GM19043 (cell line): ENCODE measurements around the gene GALNT18.

Source experiments
- ATAC-seq: cut with Tn5 transposase; IDR thresholded peaks from one replicate; pipeline ENCODE4 v1.9.1; 2021; ENCODE audit warnings: low read depth; ENCODE audit not compliant: unreplicated experiment

The GALNT18 gene

GRCh38 chr11:11589437-11589836 is 32.4 kb downstream of the GALNT18 start:
- no peak for ATAC-seq

DNA sequence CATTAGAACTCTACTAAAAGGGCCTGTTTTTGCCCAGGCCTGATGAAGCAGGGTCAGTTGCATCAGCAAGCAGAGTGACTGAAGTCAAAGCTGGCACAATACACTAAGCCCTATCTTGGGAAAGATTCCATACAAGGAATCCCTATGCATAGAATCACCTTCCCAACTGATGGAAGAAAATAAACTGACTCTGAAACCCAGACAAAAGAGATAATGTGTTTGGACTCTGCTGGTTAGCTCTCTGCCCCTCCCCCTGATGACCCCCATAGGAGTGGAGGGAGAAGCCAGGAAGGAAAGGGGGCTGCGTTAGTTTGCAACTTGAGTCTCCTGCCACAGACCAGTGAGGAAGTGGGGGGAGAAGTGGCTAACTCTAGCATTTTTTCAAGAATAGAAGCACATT is 32.9 kb downstream of the GALNT18 start:
- no peak for ATAC-seq

GRCh38 chr11:11588243-11588642 is 33.6 kb downstream of the GALNT18 start:
- ATAC-seq = no peak

DNA sequence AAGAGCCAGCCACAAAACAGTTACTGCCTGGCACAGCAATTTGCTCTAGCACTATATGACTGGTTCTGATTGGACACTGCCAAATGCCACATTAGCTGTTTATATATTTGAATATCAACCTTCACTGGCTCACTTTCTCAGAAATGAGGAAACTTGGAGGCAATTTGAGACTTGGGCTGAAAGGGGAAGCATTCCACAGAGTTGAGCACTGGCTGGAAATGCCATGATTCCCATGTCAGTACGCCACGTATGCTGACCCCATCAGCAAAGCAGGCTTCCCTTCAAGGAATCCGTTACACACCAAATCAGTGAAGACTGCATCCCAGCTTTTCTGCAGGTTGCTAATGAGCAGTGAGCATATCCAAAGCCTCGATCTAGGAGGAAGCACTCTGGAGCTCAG is 34.7 kb downstream of the GALNT18 start:
- no peak for ATAC-seq

- no peak for ATAC-seq
Observed at GRCh38 chr11:11586465-11586864, 35.3 kb downstream of the GALNT18 start.

GRCh38 chr11:11584937-11585336 is 36.9 kb downstream of the GALNT18 start:
- ATAC-seq = no peak

GRCh38 chr11:11584530-11584810 is 37.3 kb downstream of the GALNT18 start:
- ATAC-seq = no peak

DNA sequence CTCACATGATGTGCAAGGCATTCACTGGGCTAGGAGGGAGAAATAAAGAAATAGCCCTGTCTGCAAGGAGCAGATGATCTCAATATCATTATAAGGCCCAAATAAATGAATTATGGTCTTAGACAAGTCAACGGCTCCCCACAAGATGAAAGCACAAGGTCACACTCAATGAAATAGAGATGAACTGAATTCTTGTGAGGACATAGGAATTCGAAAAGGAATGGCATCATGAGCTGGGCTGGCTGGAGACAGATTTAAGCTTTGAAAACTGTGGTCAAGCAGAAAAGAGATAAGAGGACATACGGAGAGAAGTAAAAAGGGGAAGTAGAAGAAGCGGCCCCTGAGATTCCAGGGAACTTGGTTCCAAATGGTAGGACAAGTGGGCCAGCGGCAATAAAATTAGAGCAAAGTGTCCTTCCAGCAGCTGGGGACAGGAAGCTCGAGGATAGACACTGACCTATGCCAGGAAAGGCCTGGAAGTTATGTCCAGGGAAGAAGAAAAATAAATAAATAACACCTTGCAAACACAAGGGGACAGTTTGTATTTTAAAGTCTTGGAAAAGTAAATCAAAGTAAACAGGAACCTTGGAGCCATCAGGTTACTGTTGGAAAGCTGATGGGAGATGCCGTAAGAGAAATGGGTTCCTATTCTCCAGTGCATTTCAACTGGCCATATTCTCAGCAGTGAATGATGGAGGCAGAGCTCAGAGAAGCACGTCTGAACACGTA is 37.8 kb downstream of the GALNT18 start:
- ATAC-seq = no peak

DNA sequence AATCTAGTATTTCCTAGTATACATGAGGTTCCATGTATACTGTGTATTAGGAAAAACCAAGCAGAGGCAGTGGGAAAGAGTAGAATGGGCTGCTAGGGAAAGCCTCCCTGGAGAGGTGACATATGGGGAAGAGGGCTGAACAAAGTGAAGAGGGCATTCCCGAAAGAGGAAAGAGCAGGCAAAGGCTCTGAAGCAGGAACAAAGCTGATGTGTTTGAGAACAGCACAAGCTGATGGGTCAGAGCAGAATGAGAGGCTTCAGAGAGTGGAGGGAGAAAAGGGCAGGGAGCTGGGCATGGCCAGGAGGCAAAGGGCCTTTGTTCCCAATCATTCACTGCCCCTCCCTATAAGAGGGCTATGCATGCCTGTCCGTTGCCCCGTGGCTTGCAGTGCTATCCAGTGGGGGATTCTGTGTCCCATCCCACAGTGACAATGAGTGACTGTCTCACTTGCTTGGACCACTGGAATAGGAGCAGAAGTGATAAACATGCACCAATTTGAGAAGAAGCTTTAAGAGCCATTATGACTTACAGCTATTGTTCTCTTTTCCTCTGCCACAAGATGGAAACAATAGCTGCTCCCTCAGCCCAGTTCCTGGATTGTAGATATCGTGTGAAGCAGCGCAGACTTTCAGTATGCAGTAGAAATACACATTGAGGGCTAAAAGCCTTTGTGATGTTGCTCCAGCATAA is 39.6 kb downstream of the GALNT18 start:
- no peak for ATAC-seq

DNA sequence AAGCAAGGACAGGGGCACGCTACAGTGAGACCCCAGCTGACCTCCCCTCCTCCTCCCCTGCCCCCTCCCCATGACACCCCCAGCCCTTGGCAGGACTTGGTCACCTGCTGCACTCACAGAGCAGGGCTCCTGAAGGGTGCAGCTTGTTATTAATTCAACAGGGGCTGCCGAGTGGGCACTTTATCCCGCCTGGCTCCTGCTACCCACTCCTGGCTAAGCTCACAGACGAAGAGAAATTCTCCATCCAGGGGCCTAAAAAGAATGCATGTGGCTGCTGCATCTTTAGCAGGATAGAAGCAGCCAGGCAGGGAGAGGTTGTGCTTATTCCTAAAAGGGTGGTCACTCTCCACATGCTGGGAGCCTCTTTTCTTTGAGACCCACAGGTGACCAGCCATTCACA is 40.3 kb downstream of the GALNT18 start:
- ATAC-seq = no peak

- ATAC-seq = no peak
Observed at GRCh38 chr11:11580841-11581411, 40.9 kb downstream of the GALNT18 start.

DNA sequence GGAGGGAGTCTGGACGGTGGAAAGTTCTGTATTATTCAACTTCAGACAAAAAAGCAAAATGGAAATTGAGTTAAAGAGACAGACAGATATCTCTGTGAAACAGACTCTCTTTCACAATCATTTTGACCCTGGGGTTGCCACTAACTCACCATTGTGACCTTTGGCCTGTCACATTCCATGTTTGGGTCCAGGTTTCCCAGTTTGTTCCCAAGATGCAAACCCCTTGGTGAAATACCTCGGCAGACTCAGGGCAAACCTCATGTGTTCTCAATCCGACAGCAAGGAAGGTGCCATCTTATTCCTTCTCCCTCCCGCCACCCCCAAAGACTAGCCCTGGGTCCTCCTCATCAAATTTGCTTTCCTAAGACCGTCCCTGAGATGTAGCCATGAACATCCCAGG is 41.8 kb downstream of the GALNT18 start:
- no peak for ATAC-seq

DNA sequence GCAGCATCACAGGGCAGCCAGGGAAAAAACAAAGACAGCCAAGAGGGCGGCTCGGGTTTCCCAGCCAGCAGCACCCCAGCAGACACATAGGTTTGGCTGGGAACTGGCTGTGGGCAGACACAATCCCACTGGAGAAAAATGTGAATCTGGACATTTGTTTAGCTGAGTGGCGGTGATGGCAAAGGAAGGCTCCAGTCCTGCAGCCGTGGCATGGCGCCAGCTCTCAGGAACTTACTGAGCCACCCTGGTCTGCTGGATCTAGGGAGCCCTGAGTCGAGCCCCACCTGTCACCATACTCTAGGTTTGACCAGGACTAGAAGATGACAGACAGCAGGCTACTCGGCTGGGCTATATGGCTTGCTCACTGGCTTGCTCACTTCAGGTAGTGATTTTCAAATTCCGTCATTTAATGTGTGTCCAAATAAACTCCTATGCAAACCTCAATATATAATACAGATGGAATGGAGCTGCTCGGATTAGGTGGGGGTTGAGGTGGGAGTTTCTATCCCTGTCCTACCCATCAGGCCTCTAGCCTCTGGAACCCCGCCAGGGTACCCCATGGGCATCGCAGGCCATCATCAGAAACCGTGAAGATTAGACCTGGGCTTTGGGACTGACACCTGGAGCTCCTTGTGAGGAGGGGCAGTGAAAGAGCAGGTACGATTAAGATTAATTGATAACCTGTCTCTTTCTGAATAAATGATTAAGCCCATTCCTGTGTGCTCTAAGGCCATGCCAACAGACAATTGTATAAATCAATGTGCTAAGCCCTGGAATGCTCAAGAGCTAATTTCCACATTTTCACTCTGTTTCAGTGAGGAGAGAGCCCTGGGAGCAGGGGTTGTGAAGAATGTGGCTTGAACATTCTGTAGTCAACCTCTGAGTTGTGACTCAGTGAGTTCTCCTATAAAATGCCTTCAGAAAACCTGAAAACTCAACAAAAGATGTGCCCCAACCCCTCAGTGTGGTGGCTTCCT is 42.5 kb downstream of the GALNT18 start:
- ATAC-seq = no peak

DNA sequence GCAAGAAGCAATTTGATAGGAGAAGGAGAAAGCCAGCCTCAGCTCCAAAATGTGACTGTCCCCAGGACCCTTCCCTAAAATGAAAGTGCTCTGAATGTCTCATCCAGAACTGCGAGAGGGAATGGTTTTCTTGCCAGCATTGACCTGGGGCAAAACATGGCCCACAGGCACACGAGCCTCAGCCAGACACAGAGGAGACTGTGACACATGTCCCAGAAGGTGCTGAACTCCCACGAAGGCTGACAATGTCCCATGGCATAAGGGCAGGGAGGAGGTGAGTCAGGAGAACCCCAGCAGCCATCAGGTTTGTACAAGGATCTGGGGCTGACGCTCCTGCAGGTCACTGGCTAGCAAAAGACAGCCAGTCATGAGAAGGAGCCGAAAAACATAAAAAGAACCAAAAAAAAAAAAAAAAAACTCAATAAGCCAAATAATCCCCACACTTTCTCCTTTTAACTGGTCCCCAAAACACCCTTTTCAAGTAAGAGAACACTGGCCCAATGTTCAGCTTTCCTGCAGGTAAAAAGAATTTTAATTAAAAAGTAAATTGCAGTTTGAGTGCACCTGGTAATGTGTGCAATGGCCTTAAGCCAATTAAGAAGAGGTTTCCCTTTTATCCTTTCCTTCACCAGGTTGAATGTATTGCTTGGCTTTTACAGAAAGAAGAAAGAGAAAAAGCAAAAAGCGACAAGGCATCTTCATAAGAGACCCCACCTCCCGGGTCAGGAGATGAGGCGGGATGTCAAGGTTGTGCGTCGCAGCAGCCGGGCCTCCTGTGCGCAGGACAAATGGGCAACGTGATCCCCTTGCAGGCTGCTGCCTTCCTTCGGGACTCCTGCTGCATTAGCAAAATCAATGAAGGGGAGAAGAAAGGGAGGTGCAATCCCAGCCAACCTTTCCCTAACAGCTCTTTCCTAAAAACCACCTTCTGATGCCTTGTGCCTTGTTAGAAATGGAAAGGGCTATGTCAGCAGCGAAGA is 43.6 kb downstream of the GALNT18 start:
- no peak for ATAC-seq

DNA sequence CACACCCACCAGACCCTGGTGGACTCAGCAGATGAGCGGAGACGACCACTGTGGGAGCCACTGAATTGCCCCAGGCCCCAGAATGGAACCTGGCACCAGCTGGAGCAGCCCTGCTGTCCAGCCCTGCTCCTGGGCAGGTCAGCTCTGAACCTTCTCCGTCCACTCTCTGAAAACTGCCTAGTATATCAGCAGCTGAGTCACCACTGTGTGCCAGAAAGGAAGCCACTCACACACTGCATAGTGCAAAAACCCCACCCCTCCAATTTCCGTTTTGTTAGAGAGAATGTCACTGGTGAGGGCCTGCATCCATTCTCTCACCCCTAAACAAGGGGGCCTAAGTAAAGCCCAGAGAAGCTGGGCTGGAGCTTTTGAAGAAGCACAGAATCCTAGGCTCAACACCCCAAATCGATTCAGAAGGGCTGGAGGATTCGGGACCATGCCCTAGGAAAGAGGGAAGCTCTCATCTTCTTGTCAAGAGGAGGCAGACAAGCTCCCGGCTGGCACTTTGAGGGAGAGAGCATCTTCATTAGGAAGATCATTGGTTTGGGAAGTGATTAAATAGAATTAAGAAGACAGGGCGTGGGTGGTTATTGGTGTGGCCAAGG is 44.5 kb downstream of the GALNT18 start:
- no peak for ATAC-seq

- ATAC-seq = no peak
Observed at GRCh38 chr11:11574373-11575287, 47.2 kb downstream of the GALNT18 start.

DNA sequence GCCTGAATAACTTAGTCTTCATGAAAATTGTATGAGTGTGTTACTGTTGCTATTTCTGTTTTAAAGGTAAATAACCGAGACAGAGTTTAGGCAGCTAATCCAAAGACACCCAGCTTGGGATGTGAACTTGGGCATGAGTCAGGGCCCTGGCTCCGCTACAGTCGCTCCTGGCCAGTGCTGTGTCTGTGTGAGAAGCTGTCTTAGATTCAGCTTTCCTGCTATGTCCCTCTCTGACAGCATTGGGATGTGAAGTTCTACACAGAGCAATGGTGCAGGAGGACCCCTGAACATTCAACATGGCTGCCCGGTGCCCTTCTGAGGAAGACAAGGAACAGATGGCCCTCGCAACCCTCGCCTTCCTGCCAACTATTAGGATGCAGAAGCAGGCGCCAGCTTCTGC is 49.4 kb downstream of the GALNT18 start:
- no peak for ATAC-seq

DNA sequence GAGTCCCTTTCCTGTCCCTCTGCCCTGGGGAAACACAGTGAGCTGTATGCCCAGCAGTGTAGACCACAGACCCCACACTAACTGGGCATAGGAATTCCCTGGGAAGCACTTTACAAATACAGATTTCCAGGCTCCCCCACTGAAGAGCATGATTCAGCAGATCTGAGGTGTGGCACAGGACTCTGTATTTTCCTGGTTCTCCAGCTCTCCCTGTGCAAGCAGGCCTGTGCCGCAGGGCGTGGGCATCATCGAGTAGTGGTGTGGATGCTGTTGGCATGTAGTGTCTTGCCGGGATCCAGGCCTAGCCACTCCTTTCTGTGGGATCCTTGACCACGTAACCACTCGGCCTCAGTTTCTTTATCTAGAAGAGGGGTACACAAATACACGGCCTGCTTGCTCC is 49.9 kb downstream of the GALNT18 start:
- no peak for ATAC-seq
